HepG2 (cell line): ENCODE results near the gene FRK. TPM values are rescaled to one million over a fixed set of nuclear protein-coding genes. Genes with fewer than 3 reads are reported as not detected.
A peak's percentile ranks its signal among the peaks of the same experiment; 100 is the strongest.

Experiments
- POGZ ChIP-seq: sonication (generic); formaldehyde crosslinking; IDR thresholded peaks from 2 replicates; pipeline ENCODE4 v1.4.0; 2020; ENCODE audit warnings: mild to moderate bottlenecking, missing genetic modification reagents
- ZIK1 ChIP-seq: sonication (generic); formaldehyde crosslinking; IDR thresholded peaks from 2 replicates; pipeline ENCODE4 v1.5.0; 2020; ENCODE audit warnings: mild to moderate bottlenecking, low read depth, missing genetic modification reagents, borderline replicate concordance
- ZNF75D ChIP-seq: sonication (generic); formaldehyde crosslinking; IDR thresholded peaks from 2 replicates; pipeline ENCODE4 v1.8.1; 2023; ENCODE audit warnings: missing genetic modification reagents, mild to moderate bottlenecking, borderline replicate concordance
- polyA plus RNA-seq, 8 experiments: library from polyadenylated mRNA; depleted of rRNA in 3 of 8; stranded (reverse) in 7 of 8; unstranded in 1 of 8; fragments of >200 nt; fragmentation: Illumina TruSeq in 4 of 8; extraction: Trizol in 4 of 8; gene quantifications; 2 replicates each; pipeline versions ENCODE4 v1.2.1 to v1.2.3, GENCODE V29; 2011 to 2016; ENCODE audit warnings: low read depth in 4 of 8, missing spikeins in 1 of 8, mixed read lengths in 1 of 8; ENCODE audit not compliant: insufficient read depth in 1 of 8
- total RNA-seq, 5 experiments: library from RNA; depleted of rRNA; stranded (reverse); fragments of >200 nt; fragmentation: Illumina TruSeq; extraction: Trizol; gene quantifications; 2 replicates each; pipeline ENCODE4 v1.2.3, GENCODE V29; 2016; ENCODE audit warnings: low read depth in 1 of 5
- TF ChIP-seq, protein P1 (sequence below): sonication (generic); formaldehyde crosslinking; IDR thresholded peaks from 2 replicates; pipeline ENCODE4 v1.4.0; 2020; ENCODE audit warnings: mild to moderate bottlenecking, missing genetic modification reagents
- TF ChIP-seq, protein P2 (sequence below): IDR thresholded peaks from 2 replicates; pipeline ENCODE4 v1.6.1; 2016; ENCODE audit warnings: low read depth
- TF ChIP-seq, protein P3 (sequence below), 2 experiments: sonication (generic) in 1 of 2; formaldehyde crosslinking in 1 of 2; IDR thresholded peaks; 2 replicates each; pipeline versions ENCODE4 v1.5.1 to v1.6.1; 2011 to 2020; ENCODE audit warnings: borderline replicate concordance in 1 of 2, low read depth in 1 of 2, low read length in 1 of 2, mild to moderate bottlenecking in 1 of 2, missing genetic modification reagents in 1 of 2, moderate library complexity in 1 of 2

The FRK gene
- total and polyA plus RNA-seq, 2 of the 13 experiments (the other 11 are each of a cell fraction or from before 2014, with no cell fraction given), result 1.3 to 2.9 TPM

DNA sequence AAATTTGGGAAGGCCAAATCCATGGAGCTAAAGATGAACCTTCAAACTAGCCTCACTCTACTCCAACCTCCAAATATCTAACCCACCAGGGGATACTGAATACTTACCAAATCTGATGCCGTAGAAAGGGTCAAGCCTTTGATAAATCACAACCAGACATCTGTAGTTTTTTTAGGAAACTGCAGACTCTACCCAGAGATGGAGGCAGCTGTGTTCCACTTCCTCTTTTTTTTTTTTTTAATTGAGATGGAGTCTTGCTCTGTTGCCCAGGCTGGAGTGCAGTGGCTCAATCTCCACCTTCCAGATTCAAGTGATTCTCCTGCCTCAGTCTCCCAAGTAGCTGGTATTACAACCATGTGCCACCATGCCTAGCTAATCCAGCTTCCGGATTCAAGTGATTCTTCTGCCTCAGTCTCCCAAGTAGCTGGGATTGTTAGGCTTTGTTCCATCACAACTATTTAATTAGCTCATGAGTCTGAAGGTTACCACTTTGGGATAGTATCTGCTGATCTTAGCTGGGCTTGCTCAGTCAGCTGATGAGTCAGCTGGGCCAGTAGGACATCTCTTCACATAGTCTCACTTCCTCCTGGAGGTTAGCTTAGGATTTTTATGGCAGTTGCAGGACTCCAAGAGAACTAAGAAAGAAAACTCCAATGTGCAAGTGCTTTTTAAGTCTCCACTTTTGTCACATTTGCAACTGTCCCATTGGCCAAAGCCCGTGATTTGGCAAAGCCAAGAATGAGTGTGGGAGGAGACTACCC is 13.3 kb downstream of the FRK start (continued):
- TF ChIP-seq, protein P1, sequence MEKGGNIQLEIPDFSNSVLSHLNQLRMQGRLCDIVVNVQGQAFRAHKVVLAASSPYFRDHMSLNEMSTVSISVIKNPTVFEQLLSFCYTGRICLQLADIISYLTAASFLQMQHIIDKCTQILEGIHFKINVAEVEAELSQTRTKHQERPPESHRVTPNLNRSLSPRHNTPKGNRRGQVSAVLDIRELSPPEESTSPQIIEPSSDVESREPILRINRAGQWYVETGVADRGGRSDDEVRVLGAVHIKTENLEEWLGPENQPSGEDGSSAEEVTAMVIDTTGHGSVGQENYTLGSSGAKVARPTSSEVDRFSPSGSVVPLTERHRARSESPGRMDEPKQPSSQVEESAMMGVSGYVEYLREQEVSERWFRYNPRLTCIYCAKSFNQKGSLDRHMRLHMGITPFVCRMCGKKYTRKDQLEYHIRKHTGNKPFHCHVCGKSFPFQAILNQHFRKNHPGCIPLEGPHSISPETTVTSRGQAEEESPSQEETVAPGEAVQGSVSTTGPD (CRISPR knock-in tag), result no peak
- TF ChIP-seq ZIK1 (CRISPR knock-in tag) (no peak), ZNF75D (CRISPR knock-in tag) (no peak), POGZ (CRISPR knock-in tag) (0 out of 2 replicates have a peak, but pooled peaks have one; percentile 14)
- TF ChIP-seq, protein P2, sequence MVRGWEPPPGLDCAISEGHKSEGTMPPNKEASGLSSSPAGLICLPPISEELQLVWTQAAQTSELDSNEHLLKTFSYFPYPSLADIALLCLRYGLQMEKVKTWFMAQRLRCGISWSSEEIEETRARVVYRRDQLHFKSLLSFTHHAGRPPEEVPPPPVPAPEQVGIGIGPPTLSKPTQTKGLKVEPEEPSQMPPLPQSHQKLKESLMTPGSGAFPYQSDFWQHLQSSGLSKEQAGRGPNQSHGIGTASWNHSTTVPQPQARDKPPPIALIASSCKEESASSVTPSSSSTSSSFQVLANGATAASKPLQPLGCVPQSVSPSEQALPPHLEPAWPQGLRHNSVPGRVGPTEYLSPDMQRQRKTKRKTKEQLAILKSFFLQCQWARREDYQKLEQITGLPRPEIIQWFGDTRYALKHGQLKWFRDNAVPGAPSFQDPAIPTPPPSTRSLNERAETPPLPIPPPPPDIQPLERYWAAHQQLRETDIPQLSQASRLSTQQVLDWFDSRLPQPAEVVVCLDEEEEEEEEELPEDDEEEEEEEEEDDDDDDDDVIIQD (CRISPR knock-in tag), result peak; percentile 72; the same call in 1 of the 2 replicates
- TF ChIP-seq, protein P3, sequence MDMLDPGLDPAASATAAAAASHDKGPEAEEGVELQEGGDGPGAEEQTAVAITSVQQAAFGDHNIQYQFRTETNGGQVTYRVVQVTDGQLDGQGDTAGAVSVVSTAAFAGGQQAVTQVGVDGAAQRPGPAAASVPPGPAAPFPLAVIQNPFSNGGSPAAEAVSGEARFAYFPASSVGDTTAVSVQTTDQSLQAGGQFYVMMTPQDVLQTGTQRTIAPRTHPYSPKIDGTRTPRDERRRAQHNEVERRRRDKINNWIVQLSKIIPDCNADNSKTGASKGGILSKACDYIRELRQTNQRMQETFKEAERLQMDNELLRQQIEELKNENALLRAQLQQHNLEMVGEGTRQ (IDR thresholded peaks at IDR 0.05; ENCODE audit: low read depth, low read length), result 0 out of 2 replicates have a peak, but pooled peaks have one; percentile 36
- TF ChIP-seq, protein P3 (CRISPR knock-in tag; IDR thresholded peaks at IDR 0.05; ENCODE audit: borderline replicate concordance), result no peak
